ENCODE measurements around the gene GNAI3. TPM values are rescaled to one million over a fixed set of nuclear protein-coding genes. Genes with fewer than 3 reads are reported as not detected.

The GNAI3 gene
- total RNA-seq, 6 experiments from 2014 or later = 10.6 to 11.7 (median 11.2) TPM

- H3K4me1 Mint-ChIP-seq (ENCODE audit: low read depth) = peaks cover 37% of the 10 kb centered on the region
- DNase-seq = no peak
- TF ChIP-seq CTCF (IDR thresholded peaks at IDR 0.05) = no peak
- H3K27ac Mint-ChIP-seq = no peak overlapping the region
- H3K27me3 Mint-ChIP-seq (ENCODE audit: insufficient read depth) = peaks cover 3% of the 10 kb centered on the region
- peaks cover 4% of the 10 kb centered on the region; the same call in 1 of the 2 replicates for H3K36me3 Mint-ChIP-seq (ENCODE audit: low read depth)
- H3K4me3 Mint-ChIP-seq = no peak overlapping the region
- no peaks in the 10 kb centered on the region for H3K9me3 Mint-ChIP-seq
Measured at GRCh38 chr1:109639063-109639840, 90.8 kb downstream of the GNAI3 start.

- no peak for DNase-seq
- Mint-ChIP-seq H3K36me3 (ENCODE audit: low read depth) (no peaks in the 10 kb centered on the region), H3K27me3 (ENCODE audit: insufficient read depth) (peaks cover 3% of the 10 kb centered on the region), H3K9me3 (no peaks in the 10 kb centered on the region), H3K4me1 (ENCODE audit: low read depth) (peaks cover 36% of the 10 kb centered on the region), H3K27ac (no peak overlapping the region), H3K4me3 (no peak overlapping the region)
- TF ChIP-seq CTCF (IDR thresholded peaks at IDR 0.05) = no peak
Measured at GRCh38 chr1:109639841-109640184, 91.4 kb downstream of the GNAI3 start.

- Mint-ChIP-seq H3K4me1 (ENCODE audit: low read depth) (peaks cover 34% of the 10 kb centered on the region), H3K27me3 (ENCODE audit: insufficient read depth) (peaks cover 5% of the 10 kb centered on the region), H3K27ac (no peak overlapping the region), H3K4me3 (no peak overlapping the region), H3K36me3 (ENCODE audit: low read depth) (no peaks in the 10 kb centered on the region), H3K9me3 (no peaks in the 10 kb centered on the region)
- DNase-seq = peak; percentile 68
- peak; percentile 98 for TF ChIP-seq CTCF (IDR thresholded peaks at IDR 0.05)
Measured at GRCh38 chr1:109640285-109640865, 92.0 kb downstream of the GNAI3 start.

GRCh38 chr1:109641078-109641740 is 92.8 kb downstream of the GNAI3 start:
- no peak overlapping the region for H3K27ac Mint-ChIP-seq
- TF ChIP-seq CTCF (IDR thresholded peaks at IDR 0.05) = no peak

GRCh38 chr1:109641861-109642260 is 93.4 kb downstream of the GNAI3 start:
- no peak for DNase-seq
- TF ChIP-seq CTCF (IDR thresholded peaks at IDR 0.05) = no peak
- Mint-ChIP-seq H3K27ac (no peak overlapping the region), H3K4me3 (no peak overlapping the region), H3K27me3 (ENCODE audit: insufficient read depth) (peaks cover 5% of the 10 kb centered on the region), H3K9me3 (no peaks in the 10 kb centered on the region), H3K4me1 (ENCODE audit: low read depth) (peaks cover 19% of the 10 kb centered on the region), H3K36me3 (ENCODE audit: low read depth) (no peaks in the 10 kb centered on the region)

More at GRCh38 chr1:109641078-109641740, 92.8 kb downstream of the GNAI3 start:
- DNase-seq = no peak
- H3K36me3 Mint-ChIP-seq (ENCODE audit: low read depth) = no peaks in the 10 kb centered on the region
- H3K4me1 Mint-ChIP-seq (ENCODE audit: low read depth) = peaks cover 26% of the 10 kb centered on the region
- H3K4me3 Mint-ChIP-seq = no peak overlapping the region
- peaks cover 5% of the 10 kb centered on the region for H3K27me3 Mint-ChIP-seq (ENCODE audit: insufficient read depth)
- H3K9me3 Mint-ChIP-seq = no peaks in the 10 kb centered on the region

All from HFFc6 (cell line).